HCT116 (cell line): Measurements from ENCODE around the gene GPR78. TPM values are rescaled to one million over a fixed set of nuclear protein-coding genes. Genes with fewer than 3 reads are reported as not detected.

Experiments used
- ATAC-seq: fragments of 200-7000 bp; cut with Tn5 transposase; 2 replicates; pipeline ENCODE4 v1.9.1; 2020; ENCODE audit warnings: mild to moderate bottlenecking, moderate library complexity
- BruUV-seq: library from RNA; stranded (reverse); fragments of 400-500 nt; replicated peaks from 2 replicates; lab custom pipeline; 2021; lab: Mats Ljungman, UMichigan
- CTCF ChIA-PET: fragments of 300-600 bp; sonication (Branson Sonifier 250); formaldehyde crosslinking; loops from one replicate; lab custom pipeline; 2021; ENCODE audit warnings: antibody characterized with exemption; lab: Charles Lee
- POLR2A ChIA-PET: fragments of 300-600, 350-600 bp; sonication (Branson Sonifier 250); formaldehyde crosslinking; loops from one replicate; lab custom pipeline; 2021; ENCODE audit warnings: antibody characterized with exemption; lab: Charles Lee
- RAD21 ChIA-PET, 2 experiments: fragments of 300-600 bp; sonication (Branson Sonifier 250); formaldehyde crosslinking; loops; one replicate each; lab custom pipeline; 2023; ENCODE audit warnings: low total read pairs in 2 of 2; ENCODE audit not compliant: uncharacterized antibody in 2 of 2, unreplicated experiment in 2 of 2, low non-redundant PET in 1 of 2; lab: Charles Lee
- DNase-seq: peaks from one replicate; pipeline ENCODE4 v3.0.0-alpha.2; 2010; ENCODE audit warnings: low read depth, low spot score
- H2AFZ ChIP-seq: fragments of 200-600 bp; shearing (Covaris generic), sonication (generic); 2 replicates; pipeline ENCODE4 v1.6.1; 2017; ENCODE audit warnings: low read depth, mixed run types, mixed read lengths, antibody characterized with exemption, low read length; ENCODE audit not compliant: poor library complexity, severe bottlenecking
- H3K27ac ChIP-seq: 2 replicates; pipeline ENCODE4 v1.5.1; 2012; ENCODE audit warnings: low read depth, low read length
- H3K27me3 ChIP-seq: fragments of 200-600 bp; sonication (generic); 2 replicates; pipeline ENCODE4 v1.6.1; 2016; ENCODE audit warnings: mixed run types, low read length, mixed read lengths; ENCODE audit not compliant: insufficient read depth
- H3K36me3 ChIP-seq, 2 experiments: fragments of 200-500 bp in 1 of 2; fragments of 200-600 bp in 1 of 2; sonication (Bioruptor generic) in 1 of 2; sonication (generic) in 1 of 2; 2 replicates each; pipeline versions ENCODE4 v1.5.1 to v1.6.1; 2014 to 2016; ENCODE audit warnings: low read length in 2 of 2, inconsistent platforms in 1 of 2, mixed read lengths in 1 of 2, mixed run types in 1 of 2; ENCODE audit not compliant: insufficient read depth in 2 of 2, control insufficient read depth in 1 of 2
- H3K4me1 ChIP-seq, 2 experiments: fragments of 200-600 bp in 1 of 2; sonication (generic) in 1 of 2; 2 replicates each; pipeline versions ENCODE4 v1.5.1 to v1.6.1; 2012 to 2017; ENCODE audit warnings: low read length in 2 of 2, inconsistent platforms in 1 of 2, mild to moderate bottlenecking in 1 of 2, mixed read lengths in 1 of 2, mixed run types in 1 of 2, moderate library complexity in 1 of 2; ENCODE audit not compliant: insufficient read depth in 2 of 2, control insufficient read depth in 1 of 2
- H3K4me2 ChIP-seq: fragments of 200-600 bp; sonication (generic); 2 replicates; pipeline ENCODE4 v1.6.1; 2017; ENCODE audit warnings: mixed run types, low read length, mixed read lengths
- H3K4me3 ChIP-seq, 2 experiments: fragments of 200-600 bp in 1 of 2; sonication (generic) in 1 of 2; replicated peaks in 1 of 2; 2 replicates each; pipeline ENCODE4 v1.5.1; 2011 to 2016; ENCODE audit warnings: low read length in 2 of 2, control low read depth in 1 of 2, low read depth in 1 of 2, mild to moderate bottlenecking in 1 of 2, mixed read lengths in 1 of 2, mixed run types in 1 of 2
- H3K79me2 ChIP-seq: fragments of 200-600 bp; sonication (generic); 2 replicates; pipeline ENCODE4 v1.6.1; 2017; ENCODE audit warnings: mild to moderate bottlenecking, mixed run types, low read length, moderate library complexity, mixed read lengths; ENCODE audit not compliant: insufficient read depth
- H3K9ac ChIP-seq: fragments of 200-600 bp; sonication (generic); 2 replicates; pipeline ENCODE4 v1.6.1; 2016; ENCODE audit warnings: low read length, mixed read lengths
- H3K9me2 ChIP-seq: fragments of 200-600 bp; sonication (generic), shearing (Covaris generic); 2 replicates; pipeline ENCODE4 v1.6.1; 2017; ENCODE audit warnings: mixed run types, mild to moderate bottlenecking, moderate library complexity; ENCODE audit not compliant: insufficient read depth
- H3K9me3 ChIP-seq, 2 experiments: fragments of 200-500 bp in 1 of 2; fragments of 200-600 bp in 1 of 2; sonication (Bioruptor generic) in 1 of 2; sonication (generic) in 1 of 2; 2 replicates each; pipeline ENCODE4 v1.6.1; 2014 to 2017; ENCODE audit warnings: low read length in 2 of 2, mixed read lengths in 2 of 2, inconsistent platforms in 1 of 2, low read depth in 1 of 2, mild to moderate bottlenecking in 1 of 2, mixed run types in 1 of 2, moderate library complexity in 1 of 2; ENCODE audit not compliant: control insufficient read depth in 1 of 2, insufficient read depth in 1 of 2
- H4K20me1 ChIP-seq: fragments of 200-600 bp; sonication (generic), shearing (Covaris generic); 2 replicates; pipeline ENCODE4 v1.6.1; 2017; ENCODE audit warnings: mixed run types, mild to moderate bottlenecking, moderate library complexity; ENCODE audit not compliant: insufficient read depth
- CBX3 ChIP-seq: IDR thresholded peaks from 2 replicates; pipeline ENCODE4 v1.6.1; 2012; ENCODE audit warnings: low read depth
- CEBPB ChIP-seq: IDR thresholded peaks from 2 replicates; pipeline ENCODE4 v1.6.1; 2012; ENCODE audit warnings: low read depth
- EZH2phosphoT487 ChIP-seq: fragments of 200-600 bp; IDR thresholded peaks from 2 replicates; pipeline ENCODE4 v1.6.1; 2018; ENCODE audit warnings: antibody characterized with exemption, borderline replicate concordance
- FOSL1 ChIP-seq: IDR thresholded peaks from 2 replicates; pipeline ENCODE4 v1.6.1; 2012; ENCODE audit warnings: low read depth
- JUND ChIP-seq: IDR thresholded peaks from 2 replicates; pipeline ENCODE4 v1.6.1; 2012
- MAX ChIP-seq: IDR thresholded peaks from 2 replicates; pipeline ENCODE4 v1.6.1; 2012
- POLR2A ChIP-seq: IDR thresholded peaks from 2 replicates; pipeline ENCODE4 v1.7.0; 2011; ENCODE audit warnings: borderline replicate concordance; ENCODE audit not compliant: insufficient read depth, insufficient read length; ENCODE audit errors: extremely low read depth
- POLR2AphosphoS5 ChIP-seq: IDR thresholded peaks from 2 replicates; pipeline ENCODE4 v1.6.1; 2011; ENCODE audit warnings: mild to moderate bottlenecking, low read depth, low read length, moderate library complexity
- RAD21 ChIP-seq: IDR thresholded peaks from 2 replicates; pipeline ENCODE4 v1.6.1; 2012; ENCODE audit warnings: low read depth, mild to moderate bottlenecking
- REST ChIP-seq: IDR thresholded peaks from 2 replicates; pipeline ENCODE4 v1.6.1; 2012; ENCODE audit warnings: low read depth
- SIN3A ChIP-seq: IDR thresholded peaks from 2 replicates; pipeline ENCODE4 v1.6.1; 2012; ENCODE audit warnings: low read depth
- SRF ChIP-seq: IDR thresholded peaks from 2 replicates; pipeline ENCODE4 v1.6.1; 2012; ENCODE audit warnings: low read depth
- TCF7L2 ChIP-seq: IDR thresholded peaks from 2 replicates; pipeline ENCODE4 v1.7.0; 2011; ENCODE audit warnings: borderline replicate concordance, inconsistent platforms; ENCODE audit not compliant: insufficient read depth, insufficient read length; ENCODE audit errors: extremely low read depth
- YY1 ChIP-seq: IDR thresholded peaks from 2 replicates; pipeline ENCODE4 v1.6.1; 2011; ENCODE audit warnings: low read length, low read depth, moderate library complexity, mild to moderate bottlenecking; ENCODE audit not compliant: insufficient replicate concordance; ENCODE audit errors: extremely low read depth
- intact Hi-C: fragments of 100-400 bp; cut with micrococcal nuclease; formaldehyde crosslinking; loops from 2 replicates; pipeline ENCODE4 v1.10.0; 2022
- total RNA-seq: library from RNA; stranded (reverse); gene quantifications from one replicate; pipeline ENCODE4 v1.2.1, GENCODE V29; 2021; ENCODE audit not compliant: unreplicated experiment

Gene GPR78
- total RNA-seq, 1 experiment from 2014 or later: not detected

GRCh38 chr4:8542776-8543525, 37.2 kb upstream of the GPR78 start:
- H3K9ac ChIP-seq: no peak overlapping the region
- H4K20me1 ChIP-seq: no peaks in the 10 kb centered on the region
- H3K4me1 ChIP-seq: peaks cover 12 to 35% of the 10 kb centered on the region in 2 experiments
- DNase-seq (no peak), ATAC-seq (no peak)
- no TSS peak for BruUV-seq
- no peak overlapping the region for H2AFZ ChIP-seq
- H3K9me2 ChIP-seq: no peaks in the 10 kb centered on the region
- CTCF ChIA-PET: no interaction called here
- intact Hi-C loops: no loop called here
- H3K9me3 ChIP-seq: no peaks in the 10 kb centered on the region
- no peak overlapping the region for H3K4me3 ChIP-seq
- H3K36me3 ChIP-seq: no peaks in the 10 kb centered on the region
- POLR2A ChIA-PET: no interaction called here
- RAD21 ChIA-PET: no interaction called here
- no peaks in the 10 kb centered on the region for H3K79me2 ChIP-seq
- no peak for TF ChIP-seq SIN3A
- no peak for TF ChIP-seq RAD21
- no peak for TF ChIP-seq YY1
- TF ChIP-seq POLR2AphosphoS5: no peak
- TF ChIP-seq EZH2phosphoT487: no peak
- TF ChIP-seq MAX: no peak
- no peak for TF ChIP-seq CEBPB
- TF ChIP-seq REST: no peak
- no peak for TF ChIP-seq CBX3
- no peak for TF ChIP-seq POLR2A
- no peak for TF ChIP-seq TCF7L2
- no peak for TF ChIP-seq FOSL1
- TF ChIP-seq SRF: no peak
- no peak for TF ChIP-seq JUND
- H3K27ac ChIP-seq: no peak overlapping the region
- no peaks in the 10 kb centered on the region for H3K27me3 ChIP-seq
- no peak overlapping the region for H3K4me2 ChIP-seq
